Lung microvascular endothelial cell (primary cell): ENCODE results near the gene ANP32B. TPM values are rescaled to one million over a fixed set of nuclear protein-coding genes. Genes with fewer than 3 reads are reported as not detected.

Experiments used
- DNase-seq, 2 donors: peaks; one replicate each; pipeline versions ENCODE4 v3.0.0 to v3.0.0-alpha.2; 2010; ENCODE audit warnings: low read depth in 2 of 2
- total RNA-seq: library from RNA; depleted of rRNA; stranded (reverse); fragments of >200 nt; gene quantifications from 2 replicates; pipeline ENCODE4 v1.2.1, GENCODE V29; 2014

Gene ANP32B
- total RNA-seq, 1 donor from 2014 or later: 6.3 TPM

DNA sequence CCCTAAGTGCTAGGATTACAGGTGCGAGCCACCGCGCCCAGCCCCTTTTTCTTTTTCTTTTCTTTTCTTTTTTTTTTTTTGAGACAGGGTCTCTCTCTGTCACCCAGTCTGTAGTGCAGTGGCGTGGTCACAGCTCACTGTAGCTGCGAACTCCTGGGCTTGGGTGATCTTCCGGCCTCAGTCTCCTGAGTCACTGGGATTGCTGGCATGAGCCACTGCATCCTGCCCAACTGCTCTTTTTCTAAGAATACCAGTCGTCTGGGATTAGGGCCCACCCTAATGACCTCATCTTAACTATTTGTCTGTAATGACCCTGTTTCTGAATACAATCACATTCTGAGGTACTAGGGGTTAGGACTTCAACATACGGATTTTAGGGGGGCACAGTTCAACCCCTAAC, 39.3 kb downstream of the ANP32B start:
- DNase-seq: peak in 1 of 2 donors; percentile 83

DNA sequence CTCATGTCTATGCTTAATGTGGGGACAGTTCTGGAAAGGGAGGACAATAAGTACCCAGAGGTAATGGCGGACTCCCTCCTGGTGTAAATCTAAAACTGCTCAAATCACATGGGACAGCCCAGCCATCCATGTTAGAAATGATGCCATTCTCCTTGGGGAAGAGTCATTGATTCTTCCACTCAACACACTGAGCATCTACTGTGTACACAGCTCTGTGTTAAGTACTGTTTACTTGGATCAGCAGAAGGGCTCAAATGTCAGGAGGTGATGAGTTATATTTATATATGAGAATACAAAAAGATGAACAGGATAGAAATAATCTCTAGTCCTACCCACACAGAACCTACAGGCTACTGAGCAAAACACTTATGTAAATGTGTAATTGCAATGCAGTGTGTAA, 41.6 kb downstream of the ANP32B start:
- DNase-seq: no peak

DNA sequence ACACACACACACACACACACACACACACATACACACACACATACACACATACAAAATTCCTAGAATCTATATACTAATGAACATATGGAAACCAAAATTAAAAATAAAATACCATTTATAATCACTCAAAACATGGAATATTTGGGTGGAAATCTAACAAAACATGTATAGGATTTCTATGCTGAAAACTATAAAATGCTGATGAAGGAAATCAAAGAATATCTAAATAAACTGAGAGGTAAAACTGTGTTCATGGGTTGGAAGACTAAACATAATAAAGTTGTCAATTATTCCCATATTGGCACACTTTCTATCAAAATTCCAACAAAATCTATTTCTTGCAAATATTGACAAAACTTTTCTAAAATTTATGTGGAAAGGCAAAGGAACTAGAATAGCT, 48.0 kb downstream of the ANP32B start:
- DNase-seq: no peak

DNA sequence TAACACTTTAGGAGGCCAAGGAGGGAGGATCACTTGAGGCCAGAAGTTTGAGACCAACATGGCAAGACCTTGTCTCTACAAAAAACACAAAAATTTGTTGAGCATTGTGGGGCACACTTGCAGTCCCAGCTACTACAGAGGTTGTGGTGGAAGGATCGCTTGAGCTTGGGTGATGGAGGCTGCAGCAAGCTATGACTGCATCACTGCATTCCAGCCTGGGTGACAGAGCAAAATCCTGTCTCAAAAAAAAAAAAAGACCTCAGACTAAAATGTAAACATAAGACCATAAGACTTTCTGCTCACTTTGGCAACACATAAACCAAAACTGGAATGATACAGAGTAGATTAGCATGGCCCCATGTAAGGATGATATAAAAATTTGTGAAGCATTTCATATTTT, 48.8 kb downstream of the ANP32B start:
- peak in 1 of 2 donors; percentile 26 for DNase-seq

DNA sequence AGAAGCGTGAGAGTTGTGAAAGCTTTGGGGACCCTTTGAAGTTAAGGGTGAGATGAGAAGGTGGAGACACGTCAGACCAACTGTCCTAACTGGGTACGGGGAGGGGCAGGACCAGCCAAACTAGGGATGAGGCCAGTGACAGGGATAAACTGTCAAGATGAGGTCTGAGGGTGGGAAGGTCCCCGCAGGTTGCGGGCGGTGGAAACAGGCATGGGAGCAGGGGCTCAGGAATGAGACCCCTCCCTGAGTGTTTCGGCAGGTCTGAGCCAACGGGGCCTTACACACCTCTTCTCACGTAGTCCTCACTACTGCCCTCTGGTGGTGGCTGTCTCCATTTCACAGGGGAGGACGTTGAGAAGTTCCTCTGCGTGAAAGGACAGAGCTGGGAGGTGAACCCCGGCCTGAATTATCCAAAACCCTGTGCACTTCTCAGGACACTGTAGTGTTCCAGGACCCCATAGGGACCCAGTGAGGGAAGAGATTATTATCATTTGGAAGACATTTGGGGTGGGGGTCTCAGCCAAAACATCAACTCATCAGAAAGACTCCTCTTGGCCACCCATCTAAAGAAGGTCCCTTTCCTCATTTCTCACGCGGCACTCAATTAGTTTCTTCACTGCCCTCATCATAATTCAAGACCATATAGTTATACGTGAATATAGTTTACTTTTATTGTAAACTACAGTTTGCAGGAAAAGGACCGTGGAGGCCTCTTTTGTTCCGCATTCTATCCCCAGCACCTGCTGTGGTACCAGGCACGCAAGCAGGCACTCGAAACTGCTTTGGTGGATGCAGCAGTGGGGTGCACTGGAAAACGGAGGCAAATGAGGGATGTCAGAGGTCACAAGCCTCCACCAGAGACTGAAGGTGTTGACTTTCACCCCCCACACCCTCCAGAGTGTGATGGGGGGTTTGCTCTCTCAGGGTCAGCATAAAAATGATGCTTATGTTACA, 51.7 kb downstream of the ANP32B start:
- DNase-seq: peak; percentile 84 to 91

DNA sequence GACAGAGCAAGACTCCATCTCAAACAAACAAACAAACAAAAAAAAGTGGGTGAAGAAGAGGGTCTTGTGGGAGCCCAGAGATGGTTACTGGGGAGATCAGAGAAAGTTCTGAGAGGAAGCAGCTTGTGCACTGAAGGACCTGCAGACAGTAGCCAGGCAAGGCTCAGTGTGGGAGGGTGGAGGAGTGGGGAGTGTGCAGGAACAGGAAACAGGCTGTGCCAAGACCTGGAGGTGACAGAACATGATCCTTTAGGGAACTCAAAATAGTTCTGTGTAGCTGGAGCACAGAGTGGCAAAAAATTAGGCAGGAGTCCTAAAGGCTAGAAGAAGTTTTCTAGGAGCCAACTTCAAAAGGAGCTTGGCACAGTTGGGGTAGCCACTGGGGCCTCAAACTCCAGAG, 54.2 kb downstream of the ANP32B start:
- peak in 1 of 2 donors; percentile 55 for DNase-seq

DNA sequence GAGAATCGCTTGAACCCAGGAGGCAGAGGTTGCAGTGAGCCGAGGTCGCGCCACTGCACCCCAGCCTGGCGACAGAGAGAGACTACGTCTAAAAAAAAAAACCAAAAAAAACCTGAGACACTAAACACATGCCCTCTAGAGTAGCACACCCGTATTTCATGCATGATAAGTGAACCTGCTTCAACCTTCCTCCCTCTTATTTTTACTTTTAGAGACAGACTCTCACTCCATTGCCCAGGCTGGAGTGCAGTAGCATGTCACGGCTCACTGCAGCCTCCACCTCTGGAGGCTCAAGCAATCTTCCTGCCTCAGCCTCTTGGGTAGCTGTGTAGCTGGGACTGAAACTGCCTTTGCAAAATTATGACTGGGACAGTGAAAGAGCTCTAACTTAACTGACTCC, 55.8 kb downstream of the ANP32B start:
- no peak for DNase-seq

DNA sequence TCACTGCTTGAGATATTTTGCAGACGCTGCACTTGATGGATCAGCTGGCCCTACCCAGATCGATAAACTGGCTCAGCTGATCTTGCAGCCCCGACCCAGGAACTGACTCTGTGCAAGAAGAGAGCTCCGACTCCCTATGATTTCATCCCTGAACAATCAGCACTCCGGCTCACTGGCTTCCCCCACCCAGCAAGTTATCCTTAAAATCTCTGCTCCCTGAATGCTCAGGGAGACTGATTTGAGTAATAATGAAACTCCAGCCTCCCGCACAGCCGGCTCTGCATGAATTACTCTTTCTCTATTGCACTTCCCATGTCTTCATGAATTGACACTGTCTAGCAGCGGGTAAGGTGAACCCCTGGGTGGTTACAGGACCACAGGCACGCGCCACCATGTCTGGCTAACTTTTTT, 56.5 kb downstream of the ANP32B start:
- DNase-seq: no peak

DNA sequence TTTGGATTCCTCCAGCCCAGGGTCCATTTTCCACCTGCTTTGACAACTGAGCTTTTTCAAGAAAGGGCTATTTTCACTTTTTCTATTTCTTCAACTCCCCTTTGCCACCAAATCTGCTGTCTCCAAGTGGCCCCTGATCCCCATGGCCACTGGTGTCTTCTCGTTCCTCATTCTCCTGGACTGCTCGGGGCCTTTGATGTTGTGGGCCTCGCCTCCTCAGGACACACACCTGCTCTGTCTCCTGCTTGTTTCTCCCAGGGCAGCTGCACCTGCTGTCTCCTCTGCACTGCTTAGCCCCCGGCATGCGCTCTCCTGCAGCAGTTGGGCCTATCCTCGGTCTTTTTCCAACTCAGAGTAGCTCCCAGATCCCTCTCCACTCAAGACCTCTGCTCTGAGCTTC, 57.1 kb downstream of the ANP32B start:
- DNase-seq: no peak

DNA sequence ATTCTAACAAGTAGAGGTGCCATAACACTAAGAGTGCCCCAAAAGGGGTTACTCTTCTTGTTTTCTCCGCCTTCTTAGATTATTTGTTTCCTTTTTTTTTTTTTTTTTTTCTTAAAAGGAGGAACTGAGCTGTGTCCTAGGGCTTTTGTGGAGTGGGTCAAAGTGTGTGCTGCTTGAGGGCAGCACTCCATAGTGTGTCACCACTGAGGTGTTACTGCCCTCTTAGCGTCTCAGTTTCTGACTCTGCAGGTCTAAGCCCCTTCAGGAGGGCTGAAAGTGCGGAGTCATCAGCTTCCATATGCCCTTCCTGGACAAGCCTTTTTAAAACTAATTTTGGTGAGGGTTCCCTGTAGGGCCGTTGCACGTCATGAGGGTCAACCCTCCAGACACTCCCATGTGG, 60.8 kb downstream of the ANP32B start:
- no peak for DNase-seq

DNA sequence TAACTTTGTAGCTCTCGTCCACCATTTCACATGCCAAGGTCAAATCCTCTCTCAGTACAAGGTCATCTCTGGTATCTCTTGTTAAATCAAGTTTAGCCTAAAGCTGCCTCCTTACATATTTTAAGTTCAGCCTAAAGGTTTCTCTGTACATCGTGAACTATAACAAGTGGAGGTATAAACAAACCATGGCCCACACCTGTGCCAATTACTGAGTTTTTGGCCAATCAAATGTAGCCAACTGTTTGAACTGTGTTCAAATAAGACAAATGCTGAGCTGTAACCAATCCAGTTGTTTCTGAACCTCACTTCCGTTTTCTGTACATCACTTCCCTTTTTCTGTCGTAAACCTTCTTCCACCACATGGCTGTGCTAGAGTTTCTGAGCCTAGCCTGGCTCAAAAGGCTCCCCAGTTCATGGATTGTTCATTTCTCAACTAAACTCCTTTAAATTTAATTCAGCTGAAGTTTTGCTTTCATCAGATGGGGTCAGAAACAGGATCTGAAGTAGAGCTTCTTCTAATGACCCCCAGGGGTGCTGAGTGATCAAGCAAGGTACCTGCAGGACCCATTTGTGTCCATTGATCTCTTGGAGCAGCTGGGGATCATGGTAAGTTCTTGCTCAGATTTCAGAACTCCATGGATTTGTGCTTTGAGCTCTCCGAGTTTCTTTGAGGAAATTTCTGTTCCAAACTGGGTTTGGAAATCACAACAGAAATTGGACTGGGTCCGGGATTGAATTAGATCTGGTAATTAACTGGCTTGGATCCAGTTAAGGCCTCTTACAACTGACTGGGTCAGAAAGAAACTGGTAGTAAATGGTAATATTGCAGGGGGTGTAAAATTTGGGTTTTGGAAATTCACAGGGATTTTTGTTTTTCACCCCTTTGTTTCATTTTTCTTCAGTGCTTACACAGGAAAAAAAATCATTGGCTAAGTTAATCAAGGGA, 62.4 kb downstream of the ANP32B start:
- DNase-seq: peak; percentile 32 to 34

DNA sequence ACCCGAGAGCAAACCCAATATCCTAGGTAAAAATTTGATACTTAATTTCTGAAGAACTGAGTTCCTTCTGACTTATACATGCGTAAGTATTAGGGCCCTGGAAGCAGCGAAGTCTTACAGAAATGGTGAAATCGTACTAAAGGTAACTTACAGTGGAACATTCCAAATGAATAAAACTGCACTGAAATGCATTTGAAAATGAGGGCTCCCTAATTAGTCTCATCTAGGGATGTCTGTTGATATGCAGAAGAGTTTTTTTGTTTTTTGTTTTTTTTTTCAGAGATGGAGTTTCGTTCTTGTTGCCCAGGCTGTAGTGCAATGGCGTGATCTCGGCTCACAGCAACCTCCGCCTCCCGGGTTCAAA, 63.0 kb downstream of the ANP32B start:
- no peak for DNase-seq

DNA sequence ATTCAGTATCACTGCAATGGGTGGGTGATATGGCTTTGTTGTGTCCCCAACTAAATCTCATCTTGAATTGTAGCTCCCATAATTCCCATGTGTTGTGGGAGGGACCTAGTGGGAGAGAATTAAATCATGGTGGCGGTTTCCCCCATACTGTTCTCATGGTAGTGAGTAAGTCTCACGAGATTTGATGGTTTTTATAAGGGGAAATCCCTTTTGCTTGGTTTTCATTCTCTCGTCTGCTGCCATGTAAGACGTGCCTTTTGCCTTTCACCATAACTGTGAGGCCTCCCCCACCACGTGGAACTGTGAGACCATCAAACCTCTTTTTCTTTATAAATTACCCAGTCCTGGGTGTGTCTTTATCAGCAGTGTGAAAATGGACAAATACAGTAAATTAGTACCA, 63.9 kb downstream of the ANP32B start:
- no peak for DNase-seq

DNA sequence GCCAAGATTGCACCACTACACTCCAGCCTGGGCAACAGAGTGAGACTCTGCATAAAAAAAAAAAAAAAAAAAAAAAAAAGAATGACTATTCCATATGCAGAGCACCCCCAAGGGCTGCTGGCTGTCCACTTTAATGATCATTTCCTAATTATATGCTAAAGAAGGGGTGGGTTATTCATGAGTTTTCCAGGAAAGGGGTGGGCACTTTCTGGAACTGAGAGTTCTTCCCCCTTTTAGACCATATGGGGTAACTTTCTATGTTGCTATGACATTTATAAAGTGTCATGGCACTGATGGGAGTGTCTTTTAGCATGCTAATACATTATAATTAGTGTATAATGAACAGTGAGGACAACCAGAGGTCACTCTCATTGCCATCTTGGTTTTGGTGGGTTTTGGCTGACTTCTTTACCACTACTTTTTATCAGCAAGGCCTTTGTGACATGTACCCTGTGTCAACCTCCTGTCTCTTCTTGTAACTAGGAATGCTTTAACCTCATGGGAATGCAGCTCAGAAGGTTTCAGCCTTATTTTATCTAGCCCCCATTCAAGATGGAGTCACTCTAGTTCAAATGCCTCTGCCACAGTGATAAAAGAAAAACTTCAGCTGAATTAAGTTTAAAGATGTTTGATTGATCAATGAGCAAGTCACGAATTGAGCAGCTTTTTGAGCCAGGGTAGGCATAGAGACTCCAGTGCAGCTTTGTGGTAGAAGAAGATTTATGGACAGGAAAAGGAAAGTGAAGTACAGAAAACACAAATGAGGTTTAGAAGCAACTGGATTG, 66.3 kb downstream of the ANP32B start:
- DNase-seq: no peak

DNA sequence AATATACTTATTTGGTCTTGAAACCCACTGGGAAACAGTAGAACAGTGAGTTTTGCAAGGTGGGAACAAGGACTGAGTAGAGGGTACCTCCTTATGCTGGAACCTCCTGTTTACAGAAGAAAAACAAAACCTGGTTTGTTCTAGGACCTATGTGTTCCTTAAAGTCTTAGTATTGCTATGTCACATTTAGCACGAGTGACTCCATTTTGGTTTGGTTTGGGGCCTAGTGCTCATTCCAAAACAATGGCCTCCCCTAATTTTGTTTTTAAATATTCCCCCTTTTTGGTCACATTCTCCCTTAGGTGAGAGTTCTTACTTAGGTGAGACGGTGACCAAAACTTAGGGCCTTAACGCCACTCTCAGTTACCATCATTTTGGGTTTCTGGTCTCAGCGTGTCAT, 67.2 kb downstream of the ANP32B start:
- no peak for DNase-seq

DNA sequence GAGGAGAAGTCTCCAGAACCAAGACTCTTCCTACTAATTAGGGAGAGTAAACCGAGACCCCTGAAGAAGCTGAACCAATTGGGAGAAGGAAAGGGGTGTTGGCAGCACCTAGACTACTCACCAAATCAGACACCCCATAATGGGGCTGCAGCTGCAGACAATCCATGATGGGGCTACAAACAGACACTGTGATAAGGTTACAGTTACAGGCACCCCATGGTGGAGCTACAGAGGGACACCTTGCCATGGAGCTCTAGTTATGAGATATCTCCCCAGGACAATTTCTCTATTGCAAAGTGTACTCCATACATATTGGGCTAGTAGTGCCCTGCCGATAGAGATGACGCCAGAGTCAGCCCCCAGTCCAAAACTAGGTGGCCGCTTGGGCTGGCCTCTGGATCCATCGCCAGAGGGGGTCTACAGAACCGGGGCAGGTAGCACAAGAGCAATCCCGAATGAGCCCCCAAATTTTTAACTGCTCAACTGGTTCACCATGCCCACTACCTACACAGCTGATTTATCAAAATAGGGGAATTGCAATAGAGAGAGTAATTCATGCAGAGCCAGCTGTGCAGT, 71.3 kb downstream of the ANP32B start:
- DNase-seq: no peak

DNA sequence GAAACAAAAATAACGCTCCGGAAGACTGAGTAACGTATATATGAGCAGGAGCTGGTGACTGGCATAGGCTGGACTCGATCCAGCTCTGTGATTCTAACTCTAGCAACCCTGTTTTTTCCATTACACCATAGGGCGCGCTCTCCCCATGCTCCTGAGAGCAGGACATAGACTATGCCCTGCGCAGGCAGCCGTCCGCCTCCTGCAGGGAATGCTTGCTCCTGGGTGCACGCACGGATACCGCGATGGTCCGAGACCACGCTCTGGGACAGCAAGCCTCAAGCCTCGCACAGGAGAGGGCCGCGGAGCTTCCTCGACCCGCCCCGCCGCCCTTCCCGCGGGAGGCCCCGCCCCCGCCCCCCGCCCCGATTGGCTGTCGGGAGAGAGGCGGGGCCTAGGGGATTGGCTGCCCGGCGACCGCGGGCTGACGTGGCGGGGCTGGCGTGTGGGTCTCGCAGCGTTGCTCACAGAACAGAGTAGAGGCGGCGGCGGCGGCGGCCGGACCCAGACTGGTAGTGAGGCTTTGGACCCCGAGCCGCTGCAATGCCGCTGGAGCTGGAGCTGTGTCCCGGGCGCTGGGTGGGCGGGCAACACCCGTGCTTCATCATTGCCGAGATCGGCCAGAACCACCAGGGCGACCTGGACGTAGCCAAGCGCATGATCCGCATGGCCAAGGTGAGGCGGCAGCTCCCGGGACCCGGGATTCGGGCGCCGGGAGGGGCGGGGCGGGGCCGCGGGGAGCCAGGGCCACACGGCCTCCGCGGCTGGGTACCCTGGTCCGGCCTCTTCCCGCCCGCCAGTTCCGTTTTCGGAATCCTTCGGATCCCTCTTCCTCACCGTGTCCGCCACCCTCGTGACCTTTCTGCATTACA, 73.4 kb downstream of the ANP32B start, which contains the start of gene NANS:
NANS (plus strand) TSS at position 464 of the 869 bp plus-strand sequence; CDS start at position 541, 77 bp downstream.
- peak; percentile 95 to 98 for DNase-seq

DNA sequence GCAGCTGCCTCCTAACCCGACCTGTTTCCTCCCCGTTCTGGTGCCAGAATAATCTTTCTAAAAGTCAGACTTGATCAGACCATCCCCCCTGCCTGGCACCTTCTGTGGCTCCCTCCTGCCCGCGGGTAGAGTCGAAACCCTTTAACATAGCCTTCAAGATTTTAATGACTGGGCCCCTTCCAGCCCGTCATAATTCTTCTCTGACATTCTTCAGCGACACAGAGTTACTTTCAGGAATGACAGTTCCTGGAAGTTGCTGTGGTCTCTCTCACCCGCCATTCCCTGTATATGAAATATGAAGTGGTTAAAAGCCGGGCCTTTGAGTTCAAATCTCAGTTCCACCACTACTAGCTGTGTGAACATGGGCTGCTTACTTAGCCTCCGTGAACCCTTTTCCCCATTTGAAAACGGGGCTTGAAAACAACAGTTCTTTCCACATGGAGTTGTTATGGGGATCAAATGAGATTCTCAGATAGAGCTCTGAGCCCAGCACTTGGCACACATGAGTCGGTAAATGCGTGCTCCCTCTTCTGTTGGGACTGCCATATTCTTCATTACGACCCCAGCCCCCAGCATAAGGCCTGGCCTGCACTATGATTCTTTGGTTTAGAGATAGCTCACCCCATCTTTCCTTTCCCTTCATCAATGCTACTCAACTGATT, 74.1 kb downstream of the ANP32B start:
- DNase-seq: peak; percentile 30 to 38

DNA sequence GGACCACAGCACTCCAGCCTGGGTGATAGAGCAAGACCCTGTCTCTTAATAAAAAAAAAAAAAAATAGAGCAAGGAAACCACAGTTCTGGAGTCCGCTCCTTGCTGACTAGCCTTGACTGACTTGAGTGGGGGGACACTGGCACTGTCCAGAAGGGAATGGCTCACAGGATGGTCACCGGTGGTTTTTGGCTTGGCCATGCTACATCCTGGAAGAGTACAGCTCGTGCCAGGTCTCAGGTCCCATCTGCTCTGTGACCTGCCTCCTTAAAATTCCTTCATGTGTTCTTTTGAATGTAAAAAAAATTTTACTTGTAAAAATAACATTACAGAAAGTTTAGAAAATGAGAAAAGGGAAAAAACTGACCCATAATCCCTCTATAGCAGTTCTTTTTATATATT, 79.0 kb downstream of the ANP32B start:
- no peak for DNase-seq
